Naive thymus-derived CD4-positive, alpha-beta T cell (primary cell): ENCODE results near the gene SOX6. TPM values are rescaled to one million over a fixed set of nuclear protein-coding genes. Genes with fewer than 3 reads are reported as not detected.

Source experiments
- ATAC-seq: fragments of 150-1000 bp; cut with Tn5 transposase; 2 replicates; pipeline ENCODE4 v1.10.0; 2021; ENCODE audit warnings: mild to moderate bottlenecking, moderate library complexity
- CTCF ChIA-PET: fragments of 350-600 bp; sonication (Branson Sonifier 250); formaldehyde crosslinking; loops from one replicate; lab custom pipeline; 2021; ENCODE audit warnings: antibody characterized with exemption; lab: Charles Lee
- POLR2A ChIA-PET: fragments of 350-600 bp; sonication (Branson Sonifier 250); formaldehyde crosslinking; loops from one replicate; lab custom pipeline; 2021; ENCODE audit warnings: antibody characterized with exemption, inconsistent platforms; lab: Charles Lee
- DNase-seq, 9 donors: peaks; one replicate each; pipeline versions ENCODE4 v3.0.0 to v3.0.0-alpha.2; 2020 to 2022; ENCODE audit warnings: mixed read lengths in 1 of 9
- H3K27ac ChIP-seq: one replicate; pipeline ENCODE4 v1.7.0; 2013; ENCODE audit warnings: mild to moderate bottlenecking, low read depth, low read length, moderate library complexity
- H3K27me3 ChIP-seq, 2 donors: one replicate each; pipeline ENCODE4 v1.7.0; 2013; ENCODE audit warnings: low read length in 2 of 2, mild to moderate bottlenecking in 2 of 2, moderate library complexity in 2 of 2; ENCODE audit not compliant: control insufficient read depth in 2 of 2, insufficient read depth in 2 of 2
- H3K36me3 ChIP-seq, 3 experiments: 1 replicate in 2 of 3; 2 replicates in 1 of 3; pipeline ENCODE4 v1.7.0; 2013; ENCODE audit warnings: low read length in 3 of 3, mild to moderate bottlenecking in 3 of 3, moderate library complexity in 1 of 3; ENCODE audit not compliant: insufficient read depth in 3 of 3, control insufficient read depth in 2 of 3
- H3K4me1 ChIP-seq, 2 donors: one replicate each; pipeline ENCODE4 v1.7.0; 2013; ENCODE audit warnings: low read length in 2 of 2, mild to moderate bottlenecking in 2 of 2, moderate library complexity in 1 of 2; ENCODE audit not compliant: control insufficient read depth in 2 of 2, insufficient read depth in 2 of 2
- H3K4me3 ChIP-seq: 2 replicates; pipeline ENCODE4 v1.7.0; 2013; ENCODE audit warnings: mild to moderate bottlenecking, low read length
- H3K9me3 ChIP-seq, 3 experiments: 1 replicate in 2 of 3; 2 replicates in 1 of 3; pipeline ENCODE4 v1.7.0; 2013; ENCODE audit warnings: low read length in 3 of 3; ENCODE audit not compliant: control insufficient read depth in 2 of 3
- H3K27ac Mint-ChIP-seq, 9 donors: one replicate each; pipeline ENCODE4 v1.8.0; 2020 to 2022; ENCODE audit warnings: mixed read lengths in 9 of 9, mild to moderate bottlenecking in 8 of 9, moderate library complexity in 5 of 9, inconsistent platforms in 2 of 9
- H3K27me3 Mint-ChIP-seq, 5 donors: one replicate each; pipeline ENCODE4 v1.8.0; 2021 to 2022; ENCODE audit warnings: mixed read lengths in 5 of 5, mild to moderate bottlenecking in 1 of 5
- H3K36me3 Mint-ChIP-seq, 5 donors: one replicate each; pipeline ENCODE4 v1.8.0; 2020 to 2022; ENCODE audit warnings: mixed read lengths in 5 of 5, mild to moderate bottlenecking in 3 of 5, inconsistent platforms in 1 of 5
- H3K4me1 Mint-ChIP-seq, 7 donors: one replicate each; pipeline ENCODE4 v1.8.0; 2020 to 2022; ENCODE audit warnings: mixed read lengths in 7 of 7, mild to moderate bottlenecking in 3 of 7, inconsistent platforms in 1 of 7
- H3K4me3 Mint-ChIP-seq, 10 donors: one replicate each; pipeline ENCODE4 v1.8.0; 2020 to 2022; ENCODE audit warnings: mild to moderate bottlenecking in 10 of 10, mixed read lengths in 10 of 10, moderate library complexity in 6 of 10, inconsistent platforms in 2 of 10
- H3K9me3 Mint-ChIP-seq, 11 donors: one replicate each; pipeline ENCODE4 v1.8.0; 2020 to 2022; ENCODE audit warnings: mixed read lengths in 11 of 11, mild to moderate bottlenecking in 4 of 11, inconsistent platforms in 1 of 11, moderate library complexity in 1 of 11
- intact Hi-C, 2 donors: fragments of 100-400 bp; cut with micrococcal nuclease; formaldehyde crosslinking; loops; one replicate each; pipeline ENCODE4 v1.15.1; 2023
- polyA plus RNA-seq, 2 donors: library from polyadenylated mRNA; unstranded; fragments of 300-500 nt; fragmentation: Illumina TruSeq; gene quantifications; one replicate each; pipeline ENCODE4 v1.2.3, GENCODE V29; 2021
- total RNA-seq, 6 experiments: library from RNA in 5 of 6; stranded (reverse) in 5 of 6; gene quantifications; 1 replicate in 5 of 6; 2 replicates in 1 of 6; pipeline ENCODE4 v1.2.3 and lab custom pipeline; 2021 to 2026

The SOX6 gene
- total and polyA plus RNA-seq, 7 experiments from 2014 or later: 0.51 TPM; not detected in 6

- peaks cover 0 to 9% (median 4%) of the 10 kb centered on the region in 5 donors for H3K27me3 Mint-ChIP-seq
Observed at GRCh38 chr11:15965562-15966250, 390.6 kb downstream of the SOX6 start.

GRCh38 chr11:15963266-15963665, 393.1 kb downstream of the SOX6 start:
- H3K36me3 ChIP-seq: no peaks in the 10 kb centered on the region
- no peak for ATAC-seq
- H3K4me1 Mint-ChIP-seq: no peaks in the 10 kb centered on the region
- H3K4me1 ChIP-seq: no peaks in the 10 kb centered on the region
- no peak overlapping the region for H3K4me3 ChIP-seq
- H3K27ac Mint-ChIP-seq: no peak overlapping the region
- H3K36me3 Mint-ChIP-seq: no peaks in the 10 kb centered on the region
- peaks cover 0 to 9% (median 4%) of the 10 kb centered on the region in 5 donors for H3K27me3 Mint-ChIP-seq
- CTCF ChIA-PET: no interaction called here
- H3K27ac ChIP-seq: no peak overlapping the region
- H3K27me3 ChIP-seq: no peaks in the 10 kb centered on the region
- H3K9me3 ChIP-seq: no peaks in the 10 kb centered on the region
- intact Hi-C loops: no loop called here
- H3K9me3 Mint-ChIP-seq: peaks cover 0 to 8% (median 0%) of the 10 kb centered on the region in 11 donors
- no peak for DNase-seq
- POLR2A ChIA-PET: no interaction called here
- no peak overlapping the region for H3K4me3 Mint-ChIP-seq

More at GRCh38 chr11:15965562-15966250, 390.6 kb downstream of the SOX6 start:
- Histone ChIP-seq H3K4me3 (no peak overlapping the region), H3K36me3 (no peaks in the 10 kb centered on the region), H3K27ac (no peak overlapping the region), H3K4me1 (no peaks in the 10 kb centered on the region), H3K9me3 (no peaks in the 10 kb centered on the region), H3K27me3 (no peaks in the 10 kb centered on the region)
- ATAC-seq (no peak), DNase-seq (no peak)
- peaks cover 0 to 3% (median 0%) of the 10 kb centered on the region in 7 donors for H3K4me1 Mint-ChIP-seq
- intact Hi-C loops: no loop called here
- POLR2A ChIA-PET: no interaction called here
- H3K4me3 Mint-ChIP-seq: no peak overlapping the region
- no peak overlapping the region for H3K27ac Mint-ChIP-seq
- CTCF ChIA-PET: no interaction called here
- H3K36me3 Mint-ChIP-seq: no peaks in the 10 kb centered on the region
- peaks cover 0 to 8% (median 0%) of the 10 kb centered on the region in 11 donors for H3K9me3 Mint-ChIP-seq

DNA sequence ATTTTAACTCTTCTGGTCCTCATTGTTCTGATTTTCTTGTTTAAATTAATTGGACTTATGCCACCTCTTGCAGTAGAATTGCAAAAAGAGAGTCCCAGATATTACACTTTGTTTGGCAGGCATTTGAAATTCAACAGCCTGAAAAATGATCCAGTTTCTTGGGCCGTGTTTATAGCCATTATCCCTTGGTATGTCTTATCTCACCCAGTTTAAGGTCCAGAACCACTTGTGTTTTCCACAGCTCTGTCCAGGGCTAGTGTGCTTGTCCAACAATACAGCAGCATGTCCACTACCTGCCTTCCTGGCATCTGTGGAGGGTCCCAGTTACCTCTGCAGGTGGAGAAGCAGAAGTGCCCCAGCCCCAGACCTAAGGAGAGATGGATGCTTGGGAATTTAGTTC, 397.4 kb downstream of the SOX6 start:
- Mint-ChIP-seq H3K9me3 (peaks cover 0 to 8% (median 3%) of the 10 kb centered on the region in 11 donors), H3K4me3 (no peak overlapping the region), H3K4me1 (no peaks in the 10 kb centered on the region), H3K27me3 (peaks cover 0 to 8% (median 4%) of the 10 kb centered on the region in 5 donors), H3K36me3 (no peaks in the 10 kb centered on the region), H3K27ac (no peak overlapping the region)
- CTCF ChIA-PET: no interaction called here
- Histone ChIP-seq H3K4me1 (no peaks in the 10 kb centered on the region), H3K4me3 (no peak overlapping the region), H3K36me3 (no peaks in the 10 kb centered on the region), H3K27me3 (no peaks in the 10 kb centered on the region), H3K27ac (no peak overlapping the region), H3K9me3 (no peaks in the 10 kb centered on the region)
- no peak for DNase-seq
- POLR2A ChIA-PET: no interaction called here
- intact Hi-C loops: no loop called here
- ATAC-seq: no peak

- POLR2A ChIA-PET: no interaction called here
- Histone ChIP-seq H3K36me3 (no peaks in the 10 kb centered on the region), H3K4me1 (no peaks in the 10 kb centered on the region), H3K4me3 (no peak overlapping the region), H3K9me3 (no peaks in the 10 kb centered on the region), H3K27me3 (no peaks in the 10 kb centered on the region), H3K27ac (no peak overlapping the region)
- Mint-ChIP-seq H3K9me3 (peaks cover 0 to 7% (median under 1%) of the 10 kb centered on the region in 11 donors), H3K4me3 (no peak overlapping the region), H3K4me1 (no peaks in the 10 kb centered on the region), H3K27ac (no peak overlapping the region), H3K27me3 (peaks cover 0 to 3% (median 0%) of the 10 kb centered on the region in 5 donors), H3K36me3 (no peaks in the 10 kb centered on the region)
- intact Hi-C loops: no loop called here
- ATAC-seq (no peak), DNase-seq (no peak)
- CTCF ChIA-PET: no interaction called here
Observed at GRCh38 chr11:15957234-15957633, 399.1 kb downstream of the SOX6 start.

DNA sequence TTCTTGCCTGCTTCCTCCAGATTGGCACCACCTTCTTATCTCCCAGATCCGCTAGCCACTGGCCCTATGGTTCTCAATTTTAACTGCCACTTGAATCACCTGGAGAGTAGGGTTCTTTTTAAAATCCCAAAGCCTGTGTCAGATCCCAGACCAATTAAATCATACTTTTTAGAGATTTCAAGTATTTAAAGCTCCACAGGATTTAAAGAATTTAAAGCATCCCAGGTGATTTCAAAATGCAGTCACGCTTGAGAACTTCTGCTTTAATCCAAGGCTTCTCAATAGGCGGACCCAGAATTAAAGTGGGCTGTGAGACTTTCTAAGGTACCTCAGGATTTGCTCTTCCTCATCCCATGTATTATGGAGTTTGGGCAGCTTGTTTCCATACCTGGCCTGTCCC, 400.0 kb downstream of the SOX6 start:
- ATAC-seq (no peak), DNase-seq (no peak)
- H3K9me3 ChIP-seq: no peaks in the 10 kb centered on the region
- peaks cover 0 to under 1% of the 10 kb centered on the region in 2 donors for H3K27me3 ChIP-seq
- H3K27ac ChIP-seq: no peak overlapping the region
- Mint-ChIP-seq H3K4me1 (no peaks in the 10 kb centered on the region), H3K4me3 (no peak overlapping the region), H3K9me3 (peaks cover 0 to 6% (median 0%) of the 10 kb centered on the region in 11 donors), H3K27ac (no peak overlapping the region), H3K27me3 (no peaks in the 10 kb centered on the region), H3K36me3 (no peaks in the 10 kb centered on the region)
- ChIA-PET CTCF (no interaction called here), POLR2A (no interaction called here)
- intact Hi-C loops: no loop called here
- no peaks in the 10 kb centered on the region for H3K36me3 ChIP-seq
- no peaks in the 10 kb centered on the region for H3K4me1 ChIP-seq
- H3K4me3 ChIP-seq: no peak overlapping the region

GRCh38 chr11:15955595-15955994, 400.8 kb downstream of the SOX6 start:
- peaks cover 0 to 4% (median 0%) of the 10 kb centered on the region in 5 donors for H3K27me3 Mint-ChIP-seq
- no peaks in the 10 kb centered on the region for H3K36me3 Mint-ChIP-seq
- no peaks in the 10 kb centered on the region for H3K9me3 ChIP-seq
- CTCF ChIA-PET: no interaction called here
- peaks cover 0 to 4% of the 10 kb centered on the region in 2 donors for H3K27me3 ChIP-seq
- intact Hi-C loops: no loop called here
- H3K4me3 ChIP-seq: no peak overlapping the region
- no peaks in the 10 kb centered on the region for H3K4me1 Mint-ChIP-seq
- H3K4me3 Mint-ChIP-seq: no peak overlapping the region
- DNase-seq (no peak), ATAC-seq (no peak)
- no peak overlapping the region for H3K27ac Mint-ChIP-seq
- H3K4me1 ChIP-seq: no peaks in the 10 kb centered on the region
- H3K9me3 Mint-ChIP-seq: peaks cover 0 to 5% (median 0%) of the 10 kb centered on the region in 11 donors
- no peak overlapping the region for H3K27ac ChIP-seq
- H3K36me3 ChIP-seq: no peaks in the 10 kb centered on the region
- POLR2A ChIA-PET: no interaction called here
